ELR (cell line): ENCODE results near the gene ACACA.
A peak's percentile ranks its signal among the peaks of the same experiment; 100 is the strongest.

Source experiments
- DNase-seq: peaks from one replicate; pipeline ENCODE4 v3.0.0-alpha.2; 2015; ENCODE audit warnings: low read depth

ACACA gene

GRCh38 chr17:37131669-37132611, 274.7 kb downstream of the ACACA start:
- DNase-seq = no peak

GRCh38 chr17:37130984-37131446, 275.6 kb downstream of the ACACA start:
- DNase-seq = peak; percentile 12

- DNase-seq = no peak
Observed at GRCh38 chr17:37124821-37125173, 281.8 kb downstream of the ACACA start.

- DNase-seq = no peak
Observed at GRCh38 chr17:37123941-37124820, 282.5 kb downstream of the ACACA start.

- DNase-seq = no peak
Observed at GRCh38 chr17:37123386-37123785, 283.2 kb downstream of the ACACA start.

- DNase-seq = no peak
Observed at GRCh38 chr17:37121616-37122015, 285.0 kb downstream of the ACACA start.

- no peak for DNase-seq
Observed at GRCh38 chr17:37118366-37119137, 288.1 kb downstream of the ACACA start.

GRCh38 chr17:37117373-37118142, 289.1 kb downstream of the ACACA start:
- no peak for DNase-seq

GRCh38 chr17:37116671-37117185, 289.9 kb downstream of the ACACA start:
- DNase-seq = no peak

- DNase-seq = no peak
Observed at GRCh38 chr17:37111329-37111728, 295.3 kb downstream of the ACACA start.

- no peak for DNase-seq
Observed at GRCh38 chr17:37110746-37111145, 295.9 kb downstream of the ACACA start.

- no peak for DNase-seq
Observed at GRCh38 chr17:37109731-37110710, 296.6 kb downstream of the ACACA start.

GRCh38 chr17:37109106-37109505, 297.5 kb downstream of the ACACA start:
- DNase-seq = no peak

- DNase-seq = no peak
Observed at GRCh38 chr17:37107406-37108083, 299.1 kb downstream of the ACACA start.

GRCh38 chr17:37106049-37106448, 300.6 kb downstream of the ACACA start:
- no peak for DNase-seq

- DNase-seq = no peak
Observed at GRCh38 chr17:37103231-37103630, 303.4 kb downstream of the ACACA start.

GRCh38 chr17:37101306-37101705, 305.3 kb downstream of the ACACA start:
- DNase-seq = no peak

- DNase-seq = no peak
Observed at GRCh38 chr17:37100231-37100630, 306.4 kb downstream of the ACACA start.
